IMR-90 (cell line): ENCODE data around the gene GAPVD1. TPM values are rescaled to one million over a fixed set of nuclear protein-coding genes. Genes with fewer than 3 reads are reported as not detected.

Source experiments
- ATAC-seq: fragments of 200-7000 bp; cut with Tn5 transposase; 2 replicates; pipeline ENCODE4 v1.9.1; 2020; ENCODE audit warnings: low read depth, mild to moderate bottlenecking, moderate library complexity
- BruUV-seq: library from RNA; stranded (reverse); fragments of 400-500 nt; replicated peaks from 2 replicates; lab custom pipeline; 2021; lab: Mats Ljungman, UMichigan
- CTCF ChIA-PET: fragments of 300-600 bp; formaldehyde crosslinking; extraction: SDS; loops from one replicate; lab custom pipeline; 2021; ENCODE audit warnings: antibody characterized with exemption; lab: Yijun Ruan, JAX
- POLR2A ChIA-PET: fragments of 300-600 bp; sonication (Branson Sonifier 250); formaldehyde crosslinking; loops from one replicate; lab custom pipeline; 2022; ENCODE audit warnings: antibody characterized with exemption; ENCODE audit not compliant: unreplicated experiment; lab: Charles Lee
- DNase-seq: peaks from one replicate; pipeline ENCODE4 v3.0.0; 2013
- H2AFZ ChIP-seq: replicated peaks from 2 replicates; pipeline ENCODE3; 2013; ENCODE audit warnings: low read length, mild to moderate bottlenecking; ENCODE audit not compliant: poor library complexity
- H2AK5ac ChIP-seq: 2 replicates; pipeline ENCODE4 v1.6.1; 2013; ENCODE audit warnings: low read depth, low read length, inconsistent platforms
- H2AK9ac ChIP-seq: replicated peaks from 2 replicates; pipeline ENCODE3; 2013; ENCODE audit warnings: mild to moderate bottlenecking, low read depth, low read length, moderate library complexity; ENCODE audit not compliant: poor library complexity
- H2BK120ac ChIP-seq: 2 replicates; pipeline ENCODE4 v1.6.1; 2013; ENCODE audit warnings: low read depth, low read length, inconsistent platforms
- H2BK15ac ChIP-seq: 3 replicates; pipeline ENCODE4 v1.6.1; 2013; ENCODE audit warnings: low read depth, low read length, inconsistent platforms
- H2BK20ac ChIP-seq: 2 replicates; pipeline ENCODE4 v1.6.1; 2013; ENCODE audit warnings: low read depth, mild to moderate bottlenecking, inconsistent platforms, low read length, moderate library complexity
- H2BK5ac ChIP-seq: 2 replicates; pipeline ENCODE4 v1.6.1; 2013; ENCODE audit warnings: mild to moderate bottlenecking, low read depth, low read length, inconsistent platforms; ENCODE audit not compliant: poor library complexity, severe bottlenecking
- H3K14ac ChIP-seq: replicated peaks from 2 replicates; pipeline ENCODE4 v1.6.1; 2013; ENCODE audit warnings: low read depth, low read length, inconsistent platforms
- H3K18ac ChIP-seq: 2 replicates; pipeline ENCODE4 v1.6.1; 2013; ENCODE audit warnings: low read depth, low read length, control low read depth
- H3K23ac ChIP-seq: 2 replicates; pipeline ENCODE4 v1.6.1; 2013; ENCODE audit warnings: low read depth, low read length, inconsistent platforms
- H3K27ac ChIP-seq: 2 replicates; pipeline ENCODE4 v1.5.1; 2013; ENCODE audit warnings: mild to moderate bottlenecking, control low read depth, low read length; ENCODE audit not compliant: insufficient read depth
- H3K27me3 ChIP-seq: 2 replicates; pipeline ENCODE4 v1.6.1; 2013; ENCODE audit warnings: low read length; ENCODE audit not compliant: control insufficient read depth, insufficient read depth
- H3K36me3 ChIP-seq: 2 replicates; pipeline ENCODE4 v1.6.1; 2013; ENCODE audit warnings: low read length, mixed read lengths; ENCODE audit not compliant: control insufficient read depth, insufficient read depth
- H3K4ac ChIP-seq: 2 replicates; pipeline ENCODE4 v1.6.1; 2013; ENCODE audit warnings: low read depth, low read length, inconsistent platforms
- H3K4me1 ChIP-seq: 2 replicates; pipeline ENCODE4 v1.6.1; 2013; ENCODE audit warnings: low read length, mixed read lengths; ENCODE audit not compliant: control insufficient read depth, insufficient read depth
- H3K4me2 ChIP-seq: 2 replicates; pipeline ENCODE4 v1.6.1; 2013; ENCODE audit warnings: low read depth, mild to moderate bottlenecking, control low read depth, low read length, moderate library complexity
- H3K4me3 ChIP-seq: 2 replicates; pipeline ENCODE4 v1.5.1; 2013; ENCODE audit warnings: low read depth, mild to moderate bottlenecking, control low read depth, low read length, moderate library complexity; ENCODE audit not compliant: insufficient read depth
- H3K56ac ChIP-seq: 2 replicates; pipeline ENCODE4 v1.6.1; 2013; ENCODE audit warnings: low read length, inconsistent platforms; ENCODE audit not compliant: insufficient read depth; ENCODE audit errors: extremely low read depth
- H3K79me1 ChIP-seq, 2 experiments: 2 replicates each; pipeline ENCODE4 v1.6.1; 2013; ENCODE audit warnings: low read length in 2 of 2, inconsistent platforms in 1 of 2, low read depth in 1 of 2
- H3K9ac ChIP-seq: 2 replicates; pipeline ENCODE4 v1.6.1; 2013; ENCODE audit warnings: low read depth, low read length, control low read depth
- H3K9me1 ChIP-seq: 2 replicates; pipeline ENCODE4 v1.6.1; 2013; ENCODE audit warnings: low read length, inconsistent platforms; ENCODE audit not compliant: insufficient read depth
- H3K9me3 ChIP-seq: 2 replicates; pipeline ENCODE4 v1.6.1; 2013; ENCODE audit warnings: low read length; ENCODE audit not compliant: control insufficient read depth, insufficient read depth
- H4K20me1 ChIP-seq: 2 replicates; pipeline ENCODE4 v1.6.1; 2013; ENCODE audit warnings: low read length, inconsistent platforms; ENCODE audit not compliant: insufficient read depth
- H4K5ac ChIP-seq: 2 replicates; pipeline ENCODE4 v1.6.1; 2013; ENCODE audit warnings: mild to moderate bottlenecking, low read depth, low read length, control low read depth
- H4K8ac ChIP-seq, 2 experiments: 2 replicates each; pipeline ENCODE4 v1.6.1; 2013; ENCODE audit warnings: low read depth in 2 of 2, low read length in 2 of 2, control low read depth in 1 of 2, inconsistent platforms in 1 of 2
- H4K91ac ChIP-seq: 2 replicates; pipeline ENCODE4 v1.6.1; 2013; ENCODE audit warnings: low read depth, low read length, inconsistent platforms; ENCODE audit not compliant: insufficient read depth
- BHLHE40 ChIP-seq: fragments of 150-350 bp; IDR thresholded peaks from 2 replicates; pipeline ENCODE4 v1.6.1; 2016; ENCODE audit warnings: mild to moderate bottlenecking, low read depth, low read length
- CEBPB ChIP-seq: IDR thresholded peaks from 2 replicates; pipeline ENCODE4 v1.6.1; 2012; ENCODE audit warnings: low read depth, low read length, improper control_type of control experiment
- CHD1 ChIP-seq: IDR thresholded peaks from 2 replicates; pipeline ENCODE4 v1.6.1; 2012; ENCODE audit warnings: low read depth, low read length, improper control_type of control experiment
- FOS ChIP-seq: fragments of 150-350 bp; IDR thresholded peaks from 2 replicates; pipeline ENCODE4 v1.6.1; 2016; ENCODE audit warnings: low read depth, low read length
- MAFK ChIP-seq: IDR thresholded peaks from 2 replicates; pipeline ENCODE4 v1.6.1; 2012; ENCODE audit warnings: low read depth, low read length, improper control_type of control experiment
- MAZ ChIP-seq: IDR thresholded peaks from 2 replicates; pipeline ENCODE4 v1.6.1; 2012; ENCODE audit warnings: low read depth, mild to moderate bottlenecking, low read length, improper control_type of control experiment, moderate library complexity, borderline replicate concordance
- MXI1 ChIP-seq: IDR thresholded peaks from 2 replicates; pipeline ENCODE4 v1.6.1; 2012; ENCODE audit warnings: low read depth, mild to moderate bottlenecking, low read length, moderate library complexity, borderline replicate concordance
- NFE2L2 ChIP-seq: fragments of 150-350 bp; IDR thresholded peaks from 2 replicates; pipeline ENCODE4 v1.6.1; 2016; ENCODE audit warnings: low read depth, mild to moderate bottlenecking, low read length
- POLR2A ChIP-seq: IDR thresholded peaks from 2 replicates; pipeline ENCODE4 v1.6.1; 2012; ENCODE audit warnings: mild to moderate bottlenecking, low read depth, low read length
- RAD21 ChIP-seq: IDR thresholded peaks from 2 replicates; pipeline ENCODE4 v1.6.1; 2012; ENCODE audit warnings: low read length, improper control_type of control experiment
- RCOR1 ChIP-seq: IDR thresholded peaks from 2 replicates; pipeline ENCODE4 v1.6.1; 2012; ENCODE audit warnings: mild to moderate bottlenecking, low read length, improper control_type of control experiment; ENCODE audit not compliant: insufficient replicate concordance
- RFX5 ChIP-seq: IDR thresholded peaks from 2 replicates; pipeline ENCODE4 v1.8.0; 2012; ENCODE audit warnings: low read depth, mild to moderate bottlenecking, low read length, moderate library complexity
- SMC3 ChIP-seq: fragments of 150-350 bp; IDR thresholded peaks from 2 replicates; pipeline ENCODE4 v1.6.1; 2016; ENCODE audit warnings: low read depth, mild to moderate bottlenecking, antibody characterized with exemption, low read length, moderate library complexity
- WGBS, 2 experiments: methylation state at CpG; one replicate each; pipeline versions ENCODE4 v1.1.5 to v1.1.7; 2013; ENCODE audit warnings: missing lambda C conversion rate in 2 of 2; ENCODE audit not compliant: insufficient read length in 1 of 2; ENCODE audit errors: extremely low coverage in 2 of 2; 5-methylcytosine and 5-hydroxymethylcytosine counted together
- dilution Hi-C: fragments of 300-500 bp; cut with HindIII; formaldehyde crosslinking; loops from one replicate; pipeline ENCODE4 v1.14.3; 2018; ENCODE audit warnings: low sequenced_read_pairs; ENCODE audit not compliant: unreplicated experiment
- in situ Hi-C: fragments of 300-500 bp; cut with MboI; formaldehyde crosslinking; loops from 3 replicates; pipeline ENCODE4 v1.14.3; 2019; ENCODE audit warnings: low sequenced_read_pairs, inconsistent platforms, mixed read lengths
- intact Hi-C: fragments of 100-400 bp; cut with micrococcal nuclease; formaldehyde crosslinking; loops from 2 replicates; pipeline ENCODE4 v1.10.0; 2022
- polyA plus RNA-seq, 3 experiments: library from polyadenylated mRNA; depleted of rRNA; stranded (reverse); fragments of >200 nt; gene quantifications; 2 replicates each; pipeline ENCODE4 v1.2.3, GENCODE V29; 2012; ENCODE audit warnings: low replicate concordance in 1 of 3
- total RNA-seq: library from RNA; depleted of rRNA; stranded (reverse); fragments of >200 nt; gene quantifications from 2 replicates; pipeline ENCODE4 v1.2.3, GENCODE V29; 2012
- TF ChIP-seq, protein P1 (sequence below): fragments of 150-350 bp; IDR thresholded peaks from 2 replicates; pipeline ENCODE4 v1.6.1; 2017; ENCODE audit warnings: mild to moderate bottlenecking, antibody characterized with exemption, low read length, low read depth
- TF ChIP-seq, protein P2 (sequence below): fragments of 150-350 bp; IDR thresholded peaks from 2 replicates; pipeline ENCODE4 v1.6.1; 2016; ENCODE audit warnings: low read depth, mild to moderate bottlenecking, low read length, moderate library complexity, borderline replicate concordance
- TF ChIP-seq, protein P3 (sequence below): conservative IDR thresholded peaks from 2 replicates; pipeline ENCODE4 v1.5.1; 2012; ENCODE audit warnings: mild to moderate bottlenecking, low read depth, low read length, improper control_type of control experiment

GAPVD1 gene
- total and polyA plus RNA-seq, 2 of the 4 experiments (the other 2 are of a cell fraction), result 13.8 to 50.9 TPM

DNA sequence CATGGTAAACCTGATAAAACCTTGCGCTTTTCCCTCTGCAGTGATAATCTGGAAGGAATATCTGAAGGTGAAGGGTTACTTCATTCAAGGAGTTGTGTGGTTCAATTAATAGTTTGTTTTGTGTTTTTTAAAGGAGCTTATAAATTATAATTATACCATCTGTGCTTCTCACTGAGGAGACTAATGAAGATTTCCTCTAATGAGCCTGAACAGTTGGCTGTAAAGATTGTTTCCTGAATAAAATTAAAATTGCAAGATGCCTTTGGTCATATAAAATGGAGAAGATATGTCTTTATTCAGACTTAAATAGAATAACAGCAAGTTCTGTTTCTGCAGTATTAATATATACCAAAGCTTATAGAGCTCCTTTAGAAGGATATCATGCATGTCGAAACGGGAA is 59.9 kb downstream of the GAPVD1 start:
- no peaks in the 10 kb centered on the region for H4K20me1 ChIP-seq
- ATAC-seq (no peak), DNase-seq (no peak)
- H3K4me3 ChIP-seq, result no peak overlapping the region
- in situ Hi-C loops (no loop called here), dilution Hi-C loops (no loop called here), intact Hi-C loops (no loop called here)
- no peak overlapping the region for H3K4ac ChIP-seq
- H3K18ac ChIP-seq, result no peak overlapping the region
- no peak overlapping the region for H4K8ac ChIP-seq
- no CpG with 5 or more reads among the region's 3 CpGs for WGBS, 2 experiments
- no peak for TF ChIP-seq NFE2L2
- TF ChIP-seq MAFK, result no peak
- TF ChIP-seq, protein P1, sequence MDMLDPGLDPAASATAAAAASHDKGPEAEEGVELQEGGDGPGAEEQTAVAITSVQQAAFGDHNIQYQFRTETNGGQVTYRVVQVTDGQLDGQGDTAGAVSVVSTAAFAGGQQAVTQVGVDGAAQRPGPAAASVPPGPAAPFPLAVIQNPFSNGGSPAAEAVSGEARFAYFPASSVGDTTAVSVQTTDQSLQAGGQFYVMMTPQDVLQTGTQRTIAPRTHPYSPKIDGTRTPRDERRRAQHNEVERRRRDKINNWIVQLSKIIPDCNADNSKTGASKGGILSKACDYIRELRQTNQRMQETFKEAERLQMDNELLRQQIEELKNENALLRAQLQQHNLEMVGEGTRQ, result no peak
- TF ChIP-seq RFX5, result no peak
- no peak for TF ChIP-seq MAZ
- TF ChIP-seq FOS, result no peak
- TF ChIP-seq, protein P2, sequence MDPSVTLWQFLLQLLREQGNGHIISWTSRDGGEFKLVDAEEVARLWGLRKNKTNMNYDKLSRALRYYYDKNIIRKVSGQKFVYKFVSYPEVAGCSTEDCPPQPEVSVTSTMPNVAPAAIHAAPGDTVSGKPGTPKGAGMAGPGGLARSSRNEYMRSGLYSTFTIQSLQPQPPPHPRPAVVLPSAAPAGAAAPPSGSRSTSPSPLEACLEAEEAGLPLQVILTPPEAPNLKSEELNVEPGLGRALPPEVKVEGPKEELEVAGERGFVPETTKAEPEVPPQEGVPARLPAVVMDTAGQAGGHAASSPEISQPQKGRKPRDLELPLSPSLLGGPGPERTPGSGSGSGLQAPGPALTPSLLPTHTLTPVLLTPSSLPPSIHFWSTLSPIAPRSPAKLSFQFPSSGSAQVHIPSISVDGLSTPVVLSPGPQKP, result no peak
- TF ChIP-seq CHD1, result no peak
- no peak for TF ChIP-seq CEBPB
- TF ChIP-seq RCOR1, result no peak
- no peak for TF ChIP-seq BHLHE40
- TF ChIP-seq, protein P3, sequence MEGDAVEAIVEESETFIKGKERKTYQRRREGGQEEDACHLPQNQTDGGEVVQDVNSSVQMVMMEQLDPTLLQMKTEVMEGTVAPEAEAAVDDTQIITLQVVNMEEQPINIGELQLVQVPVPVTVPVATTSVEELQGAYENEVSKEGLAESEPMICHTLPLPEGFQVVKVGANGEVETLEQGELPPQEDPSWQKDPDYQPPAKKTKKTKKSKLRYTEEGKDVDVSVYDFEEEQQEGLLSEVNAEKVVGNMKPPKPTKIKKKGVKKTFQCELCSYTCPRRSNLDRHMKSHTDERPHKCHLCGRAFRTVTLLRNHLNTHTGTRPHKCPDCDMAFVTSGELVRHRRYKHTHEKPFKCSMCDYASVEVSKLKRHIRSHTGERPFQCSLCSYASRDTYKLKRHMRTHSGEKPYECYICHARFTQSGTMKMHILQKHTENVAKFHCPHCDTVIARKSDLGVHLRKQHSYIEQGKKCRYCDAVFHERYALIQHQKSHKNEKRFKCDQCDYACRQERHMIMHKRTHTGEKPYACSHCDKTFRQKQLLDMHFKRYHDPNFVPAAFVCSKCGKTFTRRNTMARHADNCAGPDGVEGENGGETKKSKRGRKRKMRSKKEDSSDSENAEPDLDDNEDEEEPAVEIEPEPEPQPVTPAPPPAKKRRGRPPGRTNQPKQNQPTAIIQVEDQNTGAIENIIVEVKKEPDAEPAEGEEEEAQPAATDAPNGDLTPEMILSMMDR, result no peak
- TF ChIP-seq RAD21, result no peak
- TF ChIP-seq SMC3, result no peak
- TF ChIP-seq POLR2A, result no peak
- TF ChIP-seq MXI1, result no peak
- ChIA-PET CTCF (no interaction called here), POLR2A (no interaction called here)
- H4K5ac ChIP-seq, result no peak overlapping the region
- H2BK15ac ChIP-seq, result no peak overlapping the region
- no peak overlapping the region for H3K9ac ChIP-seq
- H2AK9ac ChIP-seq, result no peak overlapping the region
- no peak overlapping the region for H3K27ac ChIP-seq
- no peak overlapping the region for H2BK5ac ChIP-seq
- H2AK5ac ChIP-seq, result no peak overlapping the region
- no peak overlapping the region for H3K23ac ChIP-seq
- H4K91ac ChIP-seq, result no peak overlapping the region
- peaks cover 4 to 6% of the 10 kb centered on the region in 2 experiments; a peak in 1 of 4 replicates for H3K79me1 ChIP-seq
- BruUV-seq, result no TSS peak
- peaks cover 3% of the 10 kb centered on the region; the same call in 1 of the 2 replicates for H3K9me3 ChIP-seq
- no peak overlapping the region for H3K14ac ChIP-seq
- H3K56ac ChIP-seq, result no peak overlapping the region
- H3K36me3 ChIP-seq, result peaks cover 21% of the 10 kb centered on the region
- no peak overlapping the region for H3K4me2 ChIP-seq
- no peaks in the 10 kb centered on the region for H3K9me1 ChIP-seq
- H3K27me3 ChIP-seq, result no peaks in the 10 kb centered on the region
- peaks cover 2% of the 10 kb centered on the region for H3K4me1 ChIP-seq
- no peak overlapping the region for H2BK20ac ChIP-seq
- H2AFZ ChIP-seq, result no peak overlapping the region
- H2BK120ac ChIP-seq, result no peak overlapping the region
